HEK293T (cell line): ENCODE results near the gene KIF4A.

Source experiments
- ARNT ChIP-seq: fragments of 450-650 bp; IDR thresholded peaks from 2 replicates; pipeline ENCODE4 v1.6.1; 2017; ENCODE audit warnings: mild to moderate bottlenecking
- BHLHE40 ChIP-seq: fragments of 450-650 bp; IDR thresholded peaks from 2 replicates; pipeline ENCODE4 v1.6.1; 2016; ENCODE audit warnings: mild to moderate bottlenecking, moderate library complexity, borderline replicate concordance
- FOXA1 ChIP-seq: fragments of 450-650 bp; IDR thresholded peaks from 2 replicates; pipeline ENCODE4 v1.6.1; 2016; ENCODE audit warnings: mild to moderate bottlenecking
- FOXM1 ChIP-seq: fragments of 450-650 bp; IDR thresholded peaks from 2 replicates; pipeline ENCODE4 v1.6.1; 2017; ENCODE audit warnings: mild to moderate bottlenecking, borderline replicate concordance
- HDGF ChIP-seq: fragments of 450-650 bp; IDR thresholded peaks from 2 replicates; pipeline ENCODE4 v1.6.1; 2017; ENCODE audit warnings: antibody characterized with exemption, borderline replicate concordance
- SP1 ChIP-seq: fragments of 450-650 bp; IDR thresholded peaks from 2 replicates; pipeline ENCODE4 v1.6.1; 2017
- SUZ12 ChIP-seq: fragments of 450-650 bp; IDR thresholded peaks from 2 replicates; pipeline ENCODE4 v1.6.1; 2016; ENCODE audit warnings: mild to moderate bottlenecking

DNA sequence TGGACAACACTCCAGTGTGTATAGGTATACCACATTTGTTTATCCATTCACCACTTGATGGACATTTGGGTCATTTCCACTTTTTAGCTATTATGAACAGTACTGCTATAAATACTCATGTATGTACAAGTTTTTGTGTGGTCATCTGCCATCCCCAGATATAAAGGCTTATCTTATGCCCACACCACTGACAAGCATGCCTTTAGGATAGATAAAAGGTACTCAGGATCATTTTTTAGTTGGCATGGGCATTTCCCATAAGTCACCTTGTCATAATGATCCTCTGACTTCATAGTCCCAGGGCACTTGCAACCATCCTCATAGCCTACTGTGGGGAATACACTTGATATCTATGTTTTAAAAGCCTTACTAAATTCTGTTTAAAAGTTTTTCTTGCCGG, 49.2 kb upstream of the KIF4A start:
- TF ChIP-seq SUZ12 (no peak), FOXA1 (no peak), ARNT (no peak), HDGF (no peak), SP1 (no peak), BHLHE40 (no peak), FOXM1 (no peak)
